SK-MEL-5 (cell line): ENCODE results near the gene KCNN1. TPM values are rescaled to one million over a fixed set of nuclear protein-coding genes. Genes with fewer than 3 reads are reported as not detected.
A peak's percentile ranks its signal among the peaks of the same experiment; 100 is the strongest.

ENCODE experiments used
- DNase-seq: peaks from one replicate; pipeline ENCODE4 v3.0.0-alpha.2; 2016; ENCODE audit warnings: low read depth, low spot score
- in situ Hi-C: cut with HindIII; loops from 2 replicates; pipeline ENCODE4 v1.10.0; 2016; ENCODE audit warnings: low sequenced_read_pairs, high pct_unique_total_duplicates, low pct_unique_long_range_greater_than_20kb
- total RNA-seq: library from RNA; depleted of rRNA; stranded (reverse); fragments of >200 nt; shearing (Covaris generic); gene quantifications from 2 replicates; pipeline ENCODE4 v1.2.3, GENCODE V29; 2014

Gene KCNN1
- total RNA-seq, 1 experiment from 2014 or later: 3.5 TPM

DNA sequence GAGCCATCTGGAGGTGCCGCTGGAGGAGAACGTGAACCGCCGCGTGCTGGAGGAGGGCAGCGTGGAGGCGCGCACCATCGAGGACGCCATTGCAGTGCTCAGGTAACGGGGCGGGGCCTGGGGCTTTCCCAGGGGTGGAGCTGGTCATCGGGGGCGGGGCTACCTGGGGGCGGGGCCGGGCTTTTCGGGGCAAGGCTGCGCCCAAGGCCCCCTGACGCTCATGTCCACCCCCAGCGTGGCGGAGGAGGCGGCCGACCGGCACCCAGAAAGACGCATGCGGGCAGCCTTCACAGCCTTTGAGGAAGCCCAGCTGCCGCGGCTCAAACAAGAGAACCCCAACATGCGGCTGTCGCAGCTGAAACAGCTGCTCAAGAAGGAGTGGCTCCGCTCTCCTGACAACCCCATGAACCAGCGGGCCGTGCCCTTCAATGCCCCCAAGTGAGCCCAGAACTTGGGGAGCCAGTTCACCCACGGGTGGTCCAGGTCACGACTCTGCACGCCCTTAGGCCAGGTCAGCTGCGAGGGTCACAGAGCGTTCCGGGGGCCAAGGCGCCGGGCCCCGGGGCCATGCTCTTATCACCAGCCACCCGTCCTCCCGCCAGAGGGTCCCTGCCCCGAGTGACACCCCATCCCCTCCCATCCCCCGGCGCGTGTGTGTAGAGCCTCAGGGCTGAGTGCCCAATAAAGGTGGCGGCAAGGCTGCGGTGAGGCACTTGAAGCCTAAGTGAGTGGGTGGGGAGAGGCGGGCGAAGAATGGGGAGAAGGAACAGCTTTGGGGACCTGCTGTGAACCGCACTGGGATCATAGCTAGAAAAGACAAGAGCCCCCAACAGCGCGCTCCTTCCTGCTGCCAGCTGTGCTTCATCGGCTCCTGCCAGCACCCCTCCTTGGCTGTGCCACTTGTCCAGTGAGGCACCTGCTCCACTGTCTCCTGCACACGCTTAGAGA, 23.4 kb upstream of the KCNN1 start:
- in situ Hi-C loops: no loop called here
- no peak for DNase-seq

DNA sequence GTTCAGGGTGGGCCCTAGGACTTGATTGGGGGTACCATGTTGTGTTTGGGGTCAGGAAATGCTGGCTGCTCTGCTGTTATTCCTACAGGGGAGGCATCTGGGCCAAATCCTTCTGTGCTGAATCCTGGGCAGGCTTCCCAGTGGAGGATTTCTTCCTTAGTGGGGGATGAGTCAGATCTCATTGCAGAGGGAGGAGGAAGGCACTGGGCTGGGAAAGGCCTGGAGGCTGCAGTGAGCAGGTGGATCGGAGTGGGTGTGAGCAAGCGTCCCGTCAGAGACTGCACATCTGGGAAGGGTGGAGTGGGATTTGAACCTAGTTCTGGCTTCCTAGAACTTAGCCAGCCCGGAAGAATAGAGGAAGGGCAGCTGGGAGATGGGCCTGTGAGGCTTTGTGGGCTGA, 22.6 kb upstream of the KCNN1 start:
- DNase-seq: no peak
- in situ Hi-C loops: no loop called here

DNA sequence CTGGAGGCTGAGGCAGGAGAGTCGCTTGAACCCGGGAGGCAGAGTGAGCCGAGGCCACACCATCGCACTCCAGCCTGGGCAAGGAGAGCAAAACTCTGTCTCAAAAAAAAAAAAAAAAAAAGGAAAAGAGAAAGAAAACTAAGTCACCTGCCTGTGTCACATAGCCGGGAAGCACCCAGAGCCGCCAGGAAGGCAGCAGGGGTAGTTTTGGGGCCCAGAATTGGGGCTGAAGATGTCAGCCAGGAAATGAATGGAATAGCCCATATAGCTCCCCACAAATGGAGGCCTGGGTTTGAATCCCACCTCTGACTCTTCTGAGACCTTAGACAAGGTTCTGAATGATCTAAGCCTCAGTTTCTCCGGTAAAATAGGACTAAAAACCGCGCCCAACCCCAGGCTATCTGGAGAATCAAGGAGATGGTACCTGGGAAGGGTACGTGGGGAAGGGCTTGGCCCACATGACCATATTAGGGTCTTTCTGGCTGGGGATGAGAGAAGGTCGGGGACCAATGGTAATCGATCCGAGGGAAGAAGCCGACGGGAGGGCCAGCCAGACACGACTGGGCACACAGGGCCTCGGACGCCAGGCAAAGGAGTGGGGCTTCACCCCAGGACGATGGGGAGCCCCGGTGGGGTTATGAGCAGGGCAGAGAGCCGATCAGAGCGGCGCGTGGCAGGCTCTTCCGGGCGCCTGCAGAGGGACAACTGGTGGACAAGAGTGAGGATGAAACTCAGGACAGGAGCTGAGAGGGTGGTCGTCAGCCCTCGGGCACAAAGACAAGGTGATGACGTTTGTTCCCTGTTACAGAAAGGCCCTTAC, 19.7 kb upstream of the KCNN1 start:
- DNase-seq: peak; percentile 21
- in situ Hi-C loops: no loop called here

DNA sequence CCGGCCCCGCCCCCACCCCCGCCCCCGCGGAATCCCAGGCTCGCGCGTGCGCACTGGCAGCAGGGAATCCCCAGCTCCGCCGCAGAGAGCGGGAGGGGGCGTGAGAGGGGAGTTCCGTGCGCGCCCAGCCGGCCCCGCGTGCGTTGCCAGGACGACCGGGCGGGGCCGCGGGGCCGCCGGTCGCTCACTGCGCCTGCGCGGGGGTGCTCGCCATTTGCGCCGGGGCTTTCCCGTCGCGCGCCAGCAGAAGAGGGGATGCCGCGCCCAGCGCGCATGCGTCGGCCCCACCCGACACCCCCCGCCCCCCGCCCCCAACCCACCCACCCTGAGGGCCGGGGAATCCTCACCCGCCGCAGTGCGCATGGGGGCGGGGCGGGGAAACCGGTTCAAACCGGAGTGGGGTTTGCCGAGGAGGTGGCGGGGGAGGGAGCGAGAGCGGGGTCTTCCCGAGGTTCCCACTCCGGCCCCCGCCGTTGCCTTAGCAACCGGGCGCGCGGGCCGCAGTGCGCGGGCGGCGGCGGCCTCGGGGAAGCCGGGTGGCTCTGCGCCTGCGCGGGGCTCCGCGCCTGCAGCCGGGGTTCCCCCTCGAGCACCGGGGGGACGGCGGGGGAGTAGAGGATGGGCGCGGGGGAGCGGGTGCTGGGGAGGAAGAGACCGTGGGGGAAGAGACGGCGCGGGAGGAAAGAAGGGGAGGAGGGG, 18.9 kb upstream of the KCNN1 start:
- peak; percentile 89 for DNase-seq
- in situ Hi-C loops: no loop called here

DNA sequence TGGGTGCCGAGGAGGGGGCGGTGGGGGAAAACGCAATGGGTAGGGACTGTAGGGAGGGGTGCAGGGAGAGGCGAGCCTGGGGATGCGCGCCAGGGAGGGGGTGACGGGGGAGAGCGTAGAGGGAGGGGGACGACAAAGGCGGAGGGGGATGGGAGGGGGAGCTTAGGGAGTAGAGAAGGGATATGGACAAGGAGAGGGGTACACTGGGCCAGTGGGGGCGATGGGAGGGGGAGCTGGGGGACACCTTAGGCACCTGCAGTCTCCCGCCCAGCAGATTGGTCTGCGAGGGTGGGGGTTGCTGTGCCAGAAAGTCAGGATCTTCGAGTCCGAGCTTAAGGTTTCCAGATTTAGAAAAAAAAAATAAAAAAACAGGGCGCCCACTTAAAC, 18.4 kb upstream of the KCNN1 start:
- in situ Hi-C loops: no loop called here
- DNase-seq: no peak

DNA sequence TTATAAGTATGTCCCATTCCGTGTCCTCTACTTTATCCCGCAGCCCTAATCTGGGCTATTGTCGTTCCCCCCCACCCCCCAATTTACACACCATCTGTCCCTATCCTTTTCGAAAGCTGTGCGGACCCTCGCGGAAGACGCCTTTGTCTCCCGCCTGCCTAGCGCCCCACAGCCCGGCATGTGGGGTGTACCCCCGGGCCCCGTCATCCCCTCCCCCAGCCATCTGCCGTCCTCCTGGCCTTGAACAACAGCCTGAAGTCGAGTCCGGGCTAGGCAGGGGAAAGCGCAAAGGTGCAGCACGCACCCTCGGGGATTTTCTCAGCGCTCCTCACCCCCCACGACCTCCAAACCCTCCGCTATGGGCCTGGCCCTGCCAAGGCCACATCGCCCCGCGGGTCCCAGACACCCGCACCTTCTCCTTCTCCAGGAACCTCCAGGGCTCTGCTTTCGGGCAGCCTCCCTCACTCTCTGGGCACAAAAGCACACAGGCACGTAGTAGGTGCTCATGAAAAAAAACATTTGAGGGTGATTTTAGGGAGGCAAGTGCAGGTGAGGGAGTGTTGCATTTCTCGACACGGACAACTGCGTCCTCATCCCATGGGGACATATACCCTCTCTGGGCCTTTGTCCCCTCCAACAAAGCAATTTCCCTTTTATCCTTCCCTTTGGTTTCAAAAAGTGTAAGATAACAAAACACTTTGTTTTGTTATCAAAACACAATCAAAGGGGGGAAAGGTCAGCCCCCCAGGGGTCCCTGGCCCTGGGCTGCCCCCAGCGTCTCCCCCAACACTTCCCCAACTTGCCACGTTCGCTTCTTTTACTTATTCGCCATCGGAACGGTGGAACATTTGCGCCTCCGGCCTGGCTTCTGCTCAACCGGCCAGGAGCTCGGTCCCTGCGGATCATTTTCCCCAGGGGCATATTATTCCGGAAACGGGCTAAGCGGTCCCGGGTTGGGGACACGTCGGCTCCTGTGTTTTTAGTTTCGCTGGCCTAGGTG, 17.7 kb upstream of the KCNN1 start:
- in situ Hi-C loops: no loop called here

DNA sequence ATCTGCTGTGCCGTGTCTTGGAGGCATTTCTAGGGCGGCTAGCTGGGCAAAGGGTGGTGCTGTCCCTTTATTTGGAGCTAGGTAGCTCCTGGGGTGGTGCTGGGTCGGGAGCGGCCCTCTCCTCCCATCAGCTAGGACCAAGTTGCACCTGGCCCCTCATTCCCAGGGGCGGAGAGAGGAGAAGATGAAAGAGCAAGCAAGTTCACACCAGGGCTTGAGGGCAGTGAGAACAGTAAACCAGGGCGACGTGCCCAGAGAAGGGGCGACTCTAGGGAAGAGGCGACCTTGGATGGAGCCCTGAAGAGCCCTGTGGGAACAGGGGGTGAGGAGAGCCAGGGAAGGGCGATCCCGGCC, 17.0 kb upstream of the KCNN1 start:
- DNase-seq: no peak
- in situ Hi-C loops: no loop called here

More for the DNA sequence above, 17.7 kb upstream of the KCNN1 start:
- DNase-seq: no peak

DNA sequence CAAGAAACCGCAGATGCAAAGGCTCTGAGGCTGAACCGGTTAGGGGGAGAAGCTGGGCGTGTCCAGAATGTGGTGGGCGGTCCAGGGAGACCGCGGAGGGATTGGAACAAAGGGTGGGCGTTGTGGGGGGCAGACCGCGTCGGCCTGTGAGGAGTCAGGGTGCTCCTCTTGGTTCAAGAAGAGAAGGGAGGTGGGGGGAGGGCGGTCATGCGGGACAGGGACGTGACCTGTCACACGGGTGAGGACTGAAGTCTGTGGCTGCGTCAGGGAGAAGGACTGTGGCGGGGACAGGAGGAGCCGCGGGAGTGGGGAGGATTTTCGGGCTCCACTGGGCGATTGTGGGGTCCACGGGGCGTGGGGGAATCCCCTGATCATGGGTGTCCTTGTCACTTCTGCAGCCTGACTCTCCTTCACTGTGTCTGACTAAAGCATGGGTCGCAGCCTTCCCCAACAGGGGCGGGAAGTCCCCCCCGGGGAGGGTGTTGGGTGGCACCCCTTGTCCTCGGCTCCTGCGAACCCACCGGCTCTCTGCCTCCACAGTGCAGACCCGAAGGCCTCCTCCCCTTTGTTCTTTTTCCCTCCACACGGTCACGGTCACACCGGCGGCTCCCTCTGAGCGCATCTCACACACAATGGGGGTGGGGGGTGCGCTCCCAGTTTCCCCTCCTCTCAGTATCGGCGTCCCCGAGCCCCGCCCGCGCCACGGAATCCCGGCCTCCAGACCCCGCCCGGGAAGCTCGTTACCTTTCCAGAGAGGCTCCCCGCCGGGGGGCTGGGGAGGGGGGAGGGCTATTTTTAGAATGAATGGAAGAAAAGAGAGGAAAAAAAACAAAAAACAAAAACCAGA, 16.4 kb upstream of the KCNN1 start:
- in situ Hi-C loops: no loop called here
- DNase-seq: no peak

DNA sequence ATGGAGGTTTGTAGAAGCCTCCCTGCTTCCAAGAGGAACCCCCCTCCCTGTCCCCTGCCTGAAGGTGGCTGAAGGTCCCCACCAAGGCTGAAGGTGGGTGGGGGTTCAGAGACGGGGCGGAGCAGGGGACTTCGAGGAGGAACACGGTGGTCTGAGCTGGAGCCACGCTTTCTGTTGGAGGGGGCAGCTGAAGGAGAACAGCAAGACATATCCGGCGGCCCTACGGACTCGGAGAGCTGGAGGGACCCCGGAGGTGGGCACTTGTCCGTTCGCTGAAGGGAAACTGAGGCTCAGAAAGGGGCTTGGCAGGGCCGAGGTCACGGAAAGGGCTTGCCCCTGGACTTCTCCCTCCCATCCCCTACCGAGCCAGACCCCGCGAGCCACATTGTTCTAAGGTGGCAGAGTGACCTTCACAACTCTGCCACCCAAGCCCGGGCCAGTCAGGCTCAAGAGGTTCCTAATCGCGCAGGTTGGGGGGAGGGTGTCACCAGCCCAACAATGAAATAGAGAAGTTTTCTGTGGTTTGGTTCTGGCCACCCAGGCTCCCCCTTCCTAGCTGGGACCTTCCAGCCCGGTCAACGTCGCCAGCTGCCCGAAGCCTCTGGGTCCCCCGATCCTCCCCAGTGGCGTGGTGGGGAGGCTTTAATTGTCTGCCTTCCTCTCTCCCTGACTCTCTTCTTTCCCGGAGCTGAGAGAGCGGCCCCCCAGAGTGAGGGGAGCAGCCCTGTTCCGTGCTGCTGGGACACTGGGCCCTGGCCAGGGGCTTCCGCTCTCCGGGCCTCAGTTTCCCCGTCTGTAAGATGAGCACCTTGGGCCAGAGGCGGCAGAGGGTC, 15.5 kb upstream of the KCNN1 start:
- in situ Hi-C loops: no loop called here
- no peak for DNase-seq

DNA sequence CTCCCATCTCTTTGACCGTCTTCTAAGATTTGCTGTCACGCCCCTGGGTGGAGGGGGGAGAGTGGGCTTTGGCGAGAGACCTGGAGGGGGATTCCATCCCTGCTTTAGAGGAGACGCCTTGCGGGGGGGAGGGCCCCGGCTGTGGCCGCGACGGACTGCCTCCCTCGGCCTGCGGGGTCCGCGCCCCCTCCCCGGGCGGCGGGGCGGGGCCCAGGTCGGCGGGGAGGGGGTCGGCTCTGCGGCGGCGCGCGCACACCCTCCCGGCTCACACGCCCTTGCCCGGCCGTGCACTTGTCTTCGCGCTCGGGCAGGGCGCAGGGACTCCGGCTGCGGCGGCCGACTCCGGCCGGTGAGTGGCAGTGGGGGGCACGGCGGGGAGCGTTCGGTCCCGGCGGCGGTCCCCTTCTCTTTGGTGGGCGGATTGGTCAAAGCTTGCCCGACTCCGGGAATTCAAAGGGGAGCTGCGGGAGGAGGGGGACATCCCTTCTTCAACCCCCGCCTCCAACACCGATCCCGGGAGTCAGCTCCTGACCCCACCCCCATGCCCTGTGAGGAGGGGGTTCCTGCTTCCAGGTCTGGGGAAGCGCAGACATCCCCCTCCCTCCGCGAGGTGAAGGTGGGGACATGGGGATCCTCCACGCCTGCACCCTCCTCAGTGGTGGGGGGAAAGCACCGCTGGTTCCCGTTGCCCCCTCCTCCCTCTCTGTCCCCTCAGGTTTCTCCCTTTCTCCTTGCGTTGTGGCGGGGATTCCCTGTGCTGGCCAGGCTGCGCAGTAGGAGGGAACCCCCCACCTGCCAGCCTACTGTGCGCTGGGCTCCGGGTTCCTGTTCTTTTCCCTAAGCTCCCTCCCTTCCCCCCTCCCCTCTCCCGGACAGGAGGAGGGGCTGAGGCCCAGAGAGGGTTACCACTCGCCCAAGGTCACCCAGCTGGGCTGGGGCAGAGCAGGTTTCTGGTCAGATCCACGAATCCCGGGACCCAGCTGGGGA, 14.6 kb upstream of the KCNN1 start:
- in situ Hi-C loops: no loop called here
- no peak for DNase-seq

DNA sequence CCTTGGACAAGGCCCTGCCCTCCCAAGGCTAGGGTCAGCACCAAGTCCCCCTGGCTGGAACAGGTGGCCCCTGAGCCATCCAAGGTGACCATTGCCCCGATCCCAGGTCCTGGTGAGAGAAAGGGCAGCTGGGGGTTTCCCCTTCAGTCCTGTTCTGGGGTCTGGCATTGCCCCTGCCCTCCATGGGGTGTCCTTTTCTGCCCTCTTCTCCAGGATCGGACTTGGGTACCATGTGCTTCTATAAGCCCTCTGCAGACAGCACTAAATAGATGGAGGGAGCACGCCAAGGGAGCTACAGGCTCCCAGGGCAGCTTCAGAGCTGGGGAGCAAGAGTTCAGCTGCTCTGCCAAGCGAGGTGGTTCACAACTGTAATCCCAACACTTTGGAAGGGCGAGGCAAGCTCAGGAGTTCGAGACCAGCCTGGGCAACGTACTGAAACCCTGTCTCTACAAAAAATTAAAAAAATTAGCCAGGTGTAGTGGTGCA, 13.5 kb upstream of the KCNN1 start:
- in situ Hi-C loops: no loop called here
- no peak for DNase-seq

DNA sequence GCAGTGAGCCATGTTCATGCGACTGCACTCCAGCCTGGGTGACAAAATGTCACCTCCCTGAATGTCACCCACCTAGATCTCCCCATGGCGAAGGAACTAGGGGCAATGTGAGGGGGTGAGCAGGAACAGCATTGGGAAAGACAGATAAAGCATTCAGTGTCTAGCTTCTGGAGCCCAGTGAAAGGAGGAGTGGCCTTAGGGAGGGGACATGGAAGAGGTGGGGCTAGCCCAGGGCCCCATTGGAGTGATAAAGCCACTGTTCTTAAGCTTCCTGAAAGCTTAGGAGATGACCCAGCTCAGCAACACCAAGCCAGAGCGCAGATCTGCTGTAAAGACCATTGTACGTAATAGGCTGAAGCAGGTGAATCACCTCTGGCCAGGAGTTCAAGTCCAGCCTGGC, 13.0 kb upstream of the KCNN1 start:
- peak; percentile 44 for DNase-seq
- in situ Hi-C loops: no loop called here

DNA sequence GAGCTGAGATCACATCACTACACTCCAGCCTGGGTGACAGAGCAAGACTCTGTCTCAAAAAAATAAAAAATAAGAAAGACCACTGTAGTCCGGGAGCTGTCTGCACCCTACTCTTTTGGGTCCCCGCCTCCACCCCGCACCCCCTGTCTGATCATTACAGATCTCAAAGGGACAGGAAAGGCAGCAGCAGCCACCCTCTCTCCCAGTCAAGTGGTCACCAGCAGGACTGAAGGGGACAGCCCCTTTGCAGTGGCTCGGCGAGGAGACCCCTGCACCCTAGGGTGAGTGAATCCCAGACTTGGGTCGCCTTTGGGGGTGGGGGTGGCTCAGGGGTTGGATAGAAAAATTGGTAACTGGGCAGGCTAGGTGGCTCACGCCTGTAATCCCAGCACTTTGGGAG, 12.5 kb upstream of the KCNN1 start:
- DNase-seq: no peak
- in situ Hi-C loops: no loop called here

DNA sequence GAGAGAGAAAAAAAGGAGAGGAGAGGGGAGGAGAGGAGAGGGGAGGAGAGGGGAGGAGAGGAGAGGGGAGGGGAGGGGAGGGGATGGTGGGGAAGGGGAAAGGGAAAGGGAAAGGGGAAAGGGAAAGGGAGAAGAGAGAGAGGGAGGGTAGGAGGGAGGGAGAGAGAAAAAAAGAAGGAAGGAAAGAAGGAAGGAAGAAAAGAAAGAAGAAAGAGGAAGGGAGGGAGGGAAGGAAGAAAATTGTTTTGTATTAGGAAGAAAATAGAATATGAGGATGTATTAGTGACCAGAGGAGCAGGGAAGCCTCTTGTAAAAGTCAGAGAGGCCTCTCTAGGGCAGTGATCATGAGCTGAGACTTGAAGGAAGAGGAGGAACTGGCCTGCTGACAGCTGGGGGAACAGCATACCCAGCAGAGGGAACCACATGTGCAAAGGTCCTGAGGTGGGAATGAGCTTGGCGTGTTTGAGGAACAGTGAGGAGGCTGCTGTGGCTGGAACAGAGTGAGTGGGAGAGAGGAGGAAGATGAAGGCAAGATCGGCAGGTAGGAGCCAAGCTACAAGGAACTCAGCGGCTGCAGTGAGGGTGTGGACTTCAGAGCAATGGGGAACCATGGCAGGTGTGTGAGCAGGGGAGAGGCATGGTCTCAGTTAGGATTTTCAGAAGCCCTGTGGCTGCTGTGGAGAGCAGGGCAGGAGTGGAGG, 9.6 kb upstream of the KCNN1 start:
- in situ Hi-C loops: no loop called here
- no peak for DNase-seq
